ENCODE results near the gene MCOLN3. TPM values are rescaled to one million over a fixed set of nuclear protein-coding genes. Genes with fewer than 3 reads are reported as not detected.
"Not testable (repeated sequence)": the region's sequence is repeated elsewhere in the genome, so short reads cannot be mapped to it uniquely, and the experiment has no call there.

The MCOLN3 gene
- total and polyA plus RNA-seq, 9 of the 15 experiments (the other 6 are each of a cell fraction or from before 2014, with no cell fraction given): 0.04 to 0.05 TPM; not detected in 7

DNA sequence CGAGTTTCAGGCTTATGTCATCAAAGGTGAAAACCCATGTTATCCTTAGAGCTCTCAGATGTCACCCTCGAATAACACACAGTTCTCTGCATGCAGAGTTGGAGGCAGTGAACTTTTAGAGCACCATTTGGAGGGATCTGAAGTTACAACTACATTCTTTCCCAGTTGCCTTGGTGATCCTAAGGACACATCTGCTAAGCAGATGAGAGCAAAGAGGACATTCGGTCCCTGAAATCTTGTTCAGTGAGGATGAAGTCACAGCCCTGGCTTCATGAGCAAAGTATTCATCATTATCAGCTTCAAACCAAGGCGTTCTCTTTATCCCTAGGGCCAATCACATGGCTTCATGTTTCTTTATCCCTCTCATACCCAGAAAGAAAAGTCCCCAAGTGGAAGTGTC, 28.3 kb downstream of the MCOLN3 start (continued):
- TF ChIP-seq GTF2F1 (IDR thresholded peaks at IDR 0.05; ENCODE audit: low read depth, low read length) (no peak), CBFA2T2 (conservative IDR thresholded peaks at IDR 0.05) (no peak), NCOA6 (IDR thresholded peaks at IDR 0.05) (no peak), HEY1 (CRISPR knock-in tag; IDR thresholded peaks at IDR 0.05; ENCODE audit: borderline replicate concordance) (no peak), ELF2 (CRISPR knock-in tag; IDR thresholded peaks at IDR 0.05) (no peak), RBM34 (IDR thresholded peaks at IDR 0.05; ENCODE audit: borderline replicate concordance, insufficient read depth, low read length) (no peak)

DNA sequence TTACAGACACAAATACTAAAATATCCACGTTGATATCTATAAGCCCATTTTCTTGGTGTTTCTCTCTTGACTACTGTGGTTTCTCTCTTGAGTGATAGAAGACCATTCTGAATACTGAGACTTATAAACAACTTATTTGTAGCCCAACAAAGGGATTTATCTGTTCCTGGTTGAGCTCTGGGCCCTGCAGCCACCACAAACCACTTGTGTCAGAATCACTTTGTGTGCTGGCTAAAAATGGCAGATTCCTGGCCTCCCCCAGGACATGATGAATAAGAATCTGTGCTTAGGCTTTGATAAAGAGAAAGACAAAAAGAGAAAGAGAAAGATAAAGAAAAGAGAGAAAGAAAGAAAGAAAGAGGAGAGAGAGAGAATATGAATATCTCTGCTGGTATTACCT, 32.5 kb downstream of the MCOLN3 start:
- H3K9me1 ChIP-seq (ENCODE audit: control insufficient read depth, insufficient read depth, low read length): no peaks in the 10 kb centered on the region
- ATAC-seq: no peak
- no peak overlapping the region for H3K27ac ChIP-seq (ENCODE audit: extremely low read depth, low read depth, low read length)

DNA sequence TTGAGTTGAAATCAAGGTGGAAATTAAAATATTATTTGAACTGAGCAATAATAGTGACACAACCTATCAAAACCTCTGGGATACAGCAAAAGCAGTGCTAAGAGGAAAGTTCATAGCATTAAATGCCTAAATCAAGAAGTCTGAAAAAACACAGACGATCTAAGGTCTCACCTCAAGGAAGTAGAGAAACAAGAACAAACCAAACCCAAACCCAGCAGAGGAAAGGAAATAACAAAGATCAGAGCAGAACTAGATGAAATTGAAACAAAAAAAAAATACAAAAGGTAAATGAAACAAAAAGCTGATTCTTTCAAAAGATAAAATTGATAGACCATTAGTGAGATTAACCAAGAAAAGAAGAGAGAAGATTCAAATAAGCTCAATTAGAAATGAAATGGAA, 42.7 kb downstream of the MCOLN3 start:
- 0% methylated on average over 1 of the region's 1 CpG for WGBS (ENCODE audit: insufficient coverage, low coverage, missing lambda C conversion rate)
- DNase-seq (ENCODE audit: extremely low read depth in 1 of 4, low spot score in 3 of 4); H3K79me2 ChIP-seq (ENCODE audit: control insufficient read depth, insufficient read depth, low read length); H4K20me1 ChIP-seq (replicated peaks; ENCODE audit: control insufficient read depth, insufficient read depth, low read length); CTCF ChIA-PET (ENCODE audit: low intra/inter-chr PET ratio); BruUV-seq (replicated peaks); H3K27me3 ChIP-seq (ENCODE audit: control insufficient read depth in 2 of 2, insufficient read depth in 2 of 2, low read length in 2 of 2); H3K4me3 ChIP-seq; H3K36me3 ChIP-seq (ENCODE audit: control insufficient read depth, insufficient read depth, low read length); POLR2A ChIA-PET; H3K9me3 ChIP-seq (replicated peaks; ENCODE audit: control insufficient read depth, insufficient read depth, low read depth, low read length); in situ Hi-C loops (cut with MboI); H3K9ac ChIP-seq (ENCODE audit: insufficient read depth in 1 of 2, low read depth in 2 of 2, low read length in 2 of 2); intact Hi-C loops (cut with micrococcal nuclease); H3K4me2 ChIP-seq (ENCODE audit: insufficient read depth, low read length); ATAC-seq; H3K4me1 ChIP-seq (replicated peaks in 1 of 2; ENCODE audit: control insufficient read depth in 2 of 2, insufficient read depth in 2 of 2, low read length in 2 of 2); H3K9me1 ChIP-seq (ENCODE audit: control insufficient read depth, insufficient read depth, low read length); H3K27ac ChIP-seq (ENCODE audit: extremely low read depth, low read depth, low read length); H2AFZ ChIP-seq (ENCODE audit: low read depth, low read length); FAIRE-seq: not testable (repeated sequence)

More for the DNA sequence above, 32.5 kb downstream of the MCOLN3 start:
- TF ChIP-seq, protein P1, sequence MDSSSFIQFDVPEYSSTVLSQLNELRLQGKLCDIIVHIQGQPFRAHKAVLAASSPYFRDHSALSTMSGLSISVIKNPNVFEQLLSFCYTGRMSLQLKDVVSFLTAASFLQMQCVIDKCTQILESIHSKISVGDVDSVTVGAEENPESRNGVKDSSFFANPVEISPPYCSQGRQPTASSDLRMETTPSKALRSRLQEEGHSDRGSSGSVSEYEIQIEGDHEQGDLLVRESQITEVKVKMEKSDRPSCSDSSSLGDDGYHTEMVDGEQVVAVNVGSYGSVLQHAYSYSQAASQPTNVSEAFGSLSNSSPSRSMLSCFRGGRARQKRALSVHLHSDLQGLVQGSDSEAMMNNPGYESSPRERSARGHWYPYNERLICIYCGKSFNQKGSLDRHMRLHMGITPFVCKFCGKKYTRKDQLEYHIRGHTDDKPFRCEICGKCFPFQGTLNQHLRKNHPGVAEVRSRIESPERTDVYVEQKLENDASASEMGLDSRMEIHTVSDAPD (CRISPR knock-in tag; IDR thresholded peaks at IDR 0.05): no peak
- TF ChIP-seq, protein P2, sequence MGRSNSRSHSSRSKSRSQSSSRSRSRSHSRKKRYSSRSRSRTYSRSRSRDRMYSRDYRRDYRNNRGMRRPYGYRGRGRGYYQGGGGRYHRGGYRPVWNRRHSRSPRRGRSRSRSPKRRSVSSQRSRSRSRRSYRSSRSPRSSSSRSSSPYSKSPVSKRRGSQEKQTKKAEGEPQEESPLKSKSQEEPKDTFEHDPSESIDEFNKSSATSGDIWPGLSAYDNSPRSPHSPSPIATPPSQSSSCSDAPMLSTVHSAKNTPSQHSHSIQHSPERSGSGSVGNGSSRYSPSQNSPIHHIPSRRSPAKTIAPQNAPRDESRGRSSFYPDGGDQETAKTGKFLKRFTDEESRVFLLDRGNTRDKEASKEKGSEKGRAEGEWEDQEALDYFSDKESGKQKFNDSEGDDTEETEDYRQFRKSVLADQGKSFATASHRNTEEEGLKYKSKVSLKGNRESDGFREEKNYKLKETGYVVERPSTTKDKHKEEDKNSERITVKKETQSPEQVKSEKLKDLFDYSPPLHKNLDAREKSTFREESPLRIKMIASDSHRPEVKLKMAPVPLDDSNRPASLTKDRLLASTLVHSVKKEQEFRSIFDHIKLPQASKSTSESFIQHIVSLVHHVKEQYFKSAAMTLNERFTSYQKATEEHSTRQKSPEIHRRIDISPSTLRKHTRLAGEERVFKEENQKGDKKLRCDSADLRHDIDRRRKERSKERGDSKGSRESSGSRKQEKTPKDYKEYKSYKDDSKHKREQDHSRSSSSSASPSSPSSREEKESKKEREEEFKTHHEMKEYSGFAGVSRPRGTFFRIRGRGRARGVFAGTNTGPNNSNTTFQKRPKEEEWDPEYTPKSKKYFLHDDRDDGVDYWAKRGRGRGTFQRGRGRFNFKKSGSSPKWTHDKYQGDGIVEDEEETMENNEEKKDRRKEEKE (IDR thresholded peaks at IDR 0.05; ENCODE audit: borderline replicate concordance in 1 of 2, control insufficient read depth in 1 of 2, low read depth in 2 of 2, low read length in 1 of 2): no peak
- no peak overlapping the region for H3K4me3 ChIP-seq
- no peak for FAIRE-seq
- peaks cover 2 to 8% of the 10 kb centered on the region in 2 experiments; a peak in 2 of 5 replicates for H3K27me3 ChIP-seq (ENCODE audit: control insufficient read depth in 2 of 2, insufficient read depth in 2 of 2, low read length in 2 of 2)
- intact Hi-C loops (cut with micrococcal nuclease): no loop called here
- H3K9me3 ChIP-seq (replicated peaks; ENCODE audit: control insufficient read depth, insufficient read depth, low read depth, low read length): no peaks in the 10 kb centered on the region
- WGBS (ENCODE audit: insufficient coverage, low coverage, missing lambda C conversion rate): 0% methylated on average over 1 of the region's 1 CpG
- H2AFZ ChIP-seq (ENCODE audit: low read depth, low read length): no peak overlapping the region
- in situ Hi-C loops (cut with MboI): no loop called here
- ChIA-PET POLR2A (no interaction called here), CTCF (ENCODE audit: low intra/inter-chr PET ratio) (no interaction called here)
- no peak for DNase-seq (ENCODE audit: extremely low read depth in 1 of 4, low spot score in 3 of 4)
- BruUV-seq (replicated peaks): no TSS peak
- H3K4me1 ChIP-seq (replicated peaks in 1 of 2; ENCODE audit: control insufficient read depth in 2 of 2, insufficient read depth in 2 of 2, low read length in 2 of 2): no peaks in the 10 kb centered on the region
- no peak overlapping the region for H3K4me2 ChIP-seq (ENCODE audit: insufficient read depth, low read length)
- no peaks in the 10 kb centered on the region for H3K79me2 ChIP-seq (ENCODE audit: control insufficient read depth, insufficient read depth, low read length)
- no peaks in the 10 kb centered on the region; the same call in 1 of the 2 replicates for H4K20me1 ChIP-seq (replicated peaks; ENCODE audit: control insufficient read depth, insufficient read depth, low read length)
- no peaks in the 10 kb centered on the region for H3K36me3 ChIP-seq (ENCODE audit: control insufficient read depth, insufficient read depth, low read length)
- no peak overlapping the region for H3K9ac ChIP-seq (ENCODE audit: insufficient read depth in 1 of 2, low read depth in 2 of 2, low read length in 2 of 2)
